NCI-H1930 (cell line): Measurements from ENCODE around the gene DUS4L.
"Not testable (repeated sequence)": the region's sequence is repeated elsewhere in the genome, so short reads cannot be mapped to it uniquely, and the experiment has no call there.

ENCODE experiments used
- DNase-seq, 2 experiments: peaks; one replicate each; lab custom pipeline; 2025; lab: John Stamatoyannopoulos, UW

The DUS4L gene

GRCh38 chr7:107563775-107564552 lies at the start of gene DUS4L, which contains the start of gene COG5:
Gene DUS4L, plus strand, starts transcription at chr7:107563971. Its CDS starts 3,100 bp downstream, at chr7:107567071.
Gene COG5, minus strand, starts transcription at chr7:107563920. Its CDS starts 24 bp downstream, at chr7:107563896.
- peak; percentile 62 to 79 for DNase-seq

GRCh38 chr7:107526672-107527071 lies 37.1 kb upstream of the DUS4L start:
- DNase-seq, result no peak

- no peak for DNase-seq
Observed at GRCh38 chr7:107527196-107527595, 36.6 kb upstream of the DUS4L start.

- no peak for DNase-seq
Observed at GRCh38 chr7:107528461-107528860, 35.3 kb upstream of the DUS4L start.

GRCh38 chr7:107530751-107531150 lies 33.0 kb upstream of the DUS4L start:
- DNase-seq, result no peak

- DNase-seq, result no peak
Observed at GRCh38 chr7:107534139-107534538, 29.6 kb upstream of the DUS4L start.

GRCh38 chr7:107537228-107537627 lies 26.5 kb upstream of the DUS4L start:
- not testable (repeated sequence) for DNase-seq

- DNase-seq, result no peak
Observed at GRCh38 chr7:107538001-107538400, 25.8 kb upstream of the DUS4L start.

- no peak for DNase-seq
Observed at GRCh38 chr7:107543338-107543993, 20.3 kb upstream of the DUS4L start.

- no peak for DNase-seq
Observed at GRCh38 chr7:107544848-107545591, 18.8 kb upstream of the DUS4L start.

- no peak for DNase-seq
Observed at GRCh38 chr7:107551936-107552335, 11.8 kb upstream of the DUS4L start.

- DNase-seq, result no peak
Observed at GRCh38 chr7:107555893-107556292, 7.9 kb upstream of the DUS4L start.

- DNase-seq, result no peak
Observed at GRCh38 chr7:107559864-107560263, 3.9 kb upstream of the DUS4L start.

GRCh38 chr7:107560898-107561516 lies 2.8 kb upstream of the DUS4L start:
- no peak for DNase-seq

GRCh38 chr7:107563081-107563774 lies 543 bp upstream of the DUS4L start:
- peak in 1 of 2 experiments; percentile 43 for DNase-seq

GRCh38 chr7:107564553-107565298 lies 955 bp downstream of the DUS4L start:
- DNase-seq, result no peak

GRCh38 chr7:107570298-107570697 lies 6.5 kb downstream of the DUS4L start:
- DNase-seq, result no peak

GRCh38 chr7:107573537-107573936 lies 9.8 kb downstream of the DUS4L start:
- no peak for DNase-seq

- DNase-seq, result no peak
Observed at GRCh38 chr7:107579554-107579884, 15.7 kb downstream of the DUS4L start.

GRCh38 chr7:107579885-107580715 lies 16.3 kb downstream of the DUS4L start, which contains the start of gene BCAP29:
Gene BCAP29, plus strand, starts transcription at chr7:107580246. Its CDS starts 527 bp downstream, at chr7:107580773.
- DNase-seq, result peak; percentile 48 to 76
